ENCODE data around the gene RASSF6. TPM values are rescaled to one million over a fixed set of nuclear protein-coding genes. Genes with fewer than 3 reads are reported as not detected.

The RASSF6 gene
- polyA plus RNA-seq, 1 of the 3 experiments (the other 2 are of a cell fraction), result not detected

GRCh38 chr4:73576381-73576780, 43.9 kb downstream of the RASSF6 start:
- DNase-seq, result no peak
- H3K4me3 ChIP-seq (ENCODE audit: low read depth in 2 of 2, low read length in 1 of 2), result no peak overlapping the region
- H3K79me2 ChIP-seq (ENCODE audit: insufficient read depth), result no peaks in the 10 kb centered on the region
- no peaks in the 10 kb centered on the region for H3K27me3 ChIP-seq (ENCODE audit: insufficient read depth)
- H3K36me3 ChIP-seq (replicated peaks in 1 of 2; ENCODE audit: control insufficient read depth in 1 of 2, insufficient read depth in 2 of 2, low read length in 1 of 2), result no peaks in the 10 kb centered on the region
- POLR2A ChIA-PET, result no interaction called here
- no peak overlapping the region for H3K9ac ChIP-seq
- H3K4me1 ChIP-seq (ENCODE audit: control insufficient read depth in 1 of 2, insufficient read depth in 2 of 2, low read depth in 1 of 2, low read length in 1 of 2), result no peaks in the 10 kb centered on the region
- peaks cover 5% of the 10 kb centered on the region for H3F3A ChIP-seq (replicated peaks; ENCODE audit: insufficient read depth)
- TF ChIP-seq JUND (IDR thresholded peaks at IDR 0.05) (no peak), TEAD4 (IDR thresholded peaks at IDR 0.05; ENCODE audit: borderline replicate concordance, insufficient read depth) (no peak), FOXM1 (IDR thresholded peaks at IDR 0.05; ENCODE audit: low read depth) (no peak), MXI1 (IDR thresholded peaks at IDR 0.05; ENCODE audit: low read depth, low read length) (no peak), EZH2phosphoT487 (IDR thresholded peaks at IDR 0.05; ENCODE audit: borderline replicate concordance, low read depth) (no peak), TAF1 (IDR thresholded peaks at IDR 0.05; ENCODE audit: borderline replicate concordance, low read depth, low read length) (no peak), CHD2 (IDR thresholded peaks at IDR 0.05; ENCODE audit: low read length, partially characterized antibody) (no peak), TCF12 (IDR thresholded peaks at IDR 0.05) (no peak)
- H2AFZ ChIP-seq (ENCODE audit: low read depth), result no peak overlapping the region
- CTCF ChIA-PET, result no interaction called here
- no peak overlapping the region for H3K4me2 ChIP-seq
- no peaks in the 10 kb centered on the region for H3K9me3 ChIP-seq
- no peak overlapping the region for H3K27ac ChIP-seq (ENCODE audit: low read depth in 2 of 2, low read length in 1 of 2)
- 25% methylated on average over 3 of the region's 3 CpGs for WGBS (ENCODE audit: low lambda C conversion rate)
- no peaks in the 10 kb centered on the region for H4K20me1 ChIP-seq (ENCODE audit: insufficient read depth)
- no peaks in the 10 kb centered on the region for H3K9me2 ChIP-seq

- Histone ChIP-seq H3K79me2 (ENCODE audit: insufficient read depth) (no peaks in the 10 kb centered on the region), H3K9ac (no peak overlapping the region), H4K20me1 (ENCODE audit: insufficient read depth) (no peaks in the 10 kb centered on the region), H3K9me3 (no peaks in the 10 kb centered on the region), H3K4me1 (ENCODE audit: control insufficient read depth in 1 of 2, insufficient read depth in 2 of 2, low read depth in 1 of 2, low read length in 1 of 2) (no peaks in the 10 kb centered on the region), H3K27ac (ENCODE audit: low read depth in 2 of 2, low read length in 1 of 2) (no peak overlapping the region), H3K4me2 (no peak overlapping the region), H3K9me2 (no peaks in the 10 kb centered on the region), H3K27me3 (ENCODE audit: insufficient read depth) (peaks cover 2% of the 10 kb centered on the region), H3K36me3 (replicated peaks in 1 of 2; ENCODE audit: control insufficient read depth in 1 of 2, insufficient read depth in 2 of 2, low read length in 1 of 2) (no peaks in the 10 kb centered on the region), H3F3A (replicated peaks; ENCODE audit: insufficient read depth) (peaks cover 5% of the 10 kb centered on the region), H2AFZ (ENCODE audit: low read depth) (no peak overlapping the region), H3K4me3 (ENCODE audit: low read depth in 2 of 2, low read length in 1 of 2) (no peak overlapping the region)
- no peak for DNase-seq
- TF ChIP-seq REST (IDR thresholded peaks at IDR 0.05; ENCODE audit: low read depth, low read length) (no peak), USF1 (IDR thresholded peaks at IDR 0.05; ENCODE audit: borderline replicate concordance, low read depth) (no peak), NFIC (IDR thresholded peaks at IDR 0.05; ENCODE audit: borderline replicate concordance) (no peak), TCF12 (IDR thresholded peaks at IDR 0.05) (no peak), POLR2AphosphoS5 (IDR thresholded peaks at IDR 0.05; ENCODE audit: low read depth, low read length) (no peak), GABPA (IDR thresholded peaks at IDR 0.05; ENCODE audit: low read depth) (no peak), IRF3 (IDR thresholded peaks at IDR 0.05; ENCODE audit: low read depth, low read length) (no peak), TAF1 (IDR thresholded peaks at IDR 0.05; ENCODE audit: borderline replicate concordance, low read depth, low read length) (no peak), MXI1 (IDR thresholded peaks at IDR 0.05; ENCODE audit: low read depth, low read length) (no peak), NRF1 (IDR thresholded peaks at IDR 0.05; ENCODE audit: low read depth, low read length) (no peak), FOSL2 (IDR thresholded peaks at IDR 0.05; ENCODE audit: borderline replicate concordance, low read depth) (no peak), YY1 (IDR thresholded peaks at IDR 0.05; ENCODE audit: low read depth) (no peak), MEF2A (IDR thresholded peaks at IDR 0.05; ENCODE audit: borderline replicate concordance, low read depth) (no peak), EP300 (IDR thresholded peaks at IDR 0.05; ENCODE audit: borderline replicate concordance in 1 of 2, low read depth in 1 of 2, low read length in 1 of 2) (no peak)
- POLR2A ChIA-PET, result no interaction called here
- CTCF ChIA-PET, result interaction anchor here (0.8 to 1.3 kb wide), 2 partner anchors 77 to 558 kb away, joined by 3 to 5 read pairs; no protein-coding TSS in a partner anchor
Observed at GRCh38 chr4:73575660-73576059, 44.6 kb downstream of the RASSF6 start.
